ENCODE results near the gene FXYD6. TPM values are rescaled to one million over a fixed set of nuclear protein-coding genes. Genes with fewer than 3 reads are reported as not detected.

FXYD6 gene
- total RNA-seq, 4 donors from 2014 or later, result 4.8 to 15.9 (median 9.5) TPM

- no peaks in the 10 kb centered on the region for H3K9me3 ChIP-seq
- no peak for TF ChIP-seq POLR2A (IDR thresholded peaks at IDR 0.05)
- no peak for TF ChIP-seq EP300 (IDR thresholded peaks at IDR 0.05)
- no peak for TF ChIP-seq POLR2AphosphoS5 (IDR thresholded peaks at IDR 0.05)
- TF ChIP-seq CTCF (IDR thresholded peaks at IDR 0.05), result no peak
- no peak overlapping the region for H3K4me3 ChIP-seq
- 49% methylated on average over 10 of the region's 10 CpGs for WGBS
- no peaks in the 10 kb centered on the region for H3K36me3 ChIP-seq
- peak; percentile 47 to 48 for DNase-seq (ENCODE audit: low spot score in 2 of 2)
- H3K4me1 ChIP-seq, result peaks cover 36% of the 10 kb centered on the region
- H3K27ac ChIP-seq, result no peak overlapping the region
- H3K27me3 ChIP-seq, result peaks cover 5% of the 10 kb centered on the region
These were observed 50.3 kb downstream of the FXYD6 start for GRCh38 chr11:117826190-117826570.

GRCh38 chr11:117825538-117826189 is 50.8 kb downstream of the FXYD6 start:
- Histone ChIP-seq H3K36me3 (no peaks in the 10 kb centered on the region), H3K27me3 (peaks cover 5% of the 10 kb centered on the region), H3K9me3 (no peaks in the 10 kb centered on the region), H3K27ac (no peak overlapping the region), H3K4me3 (no peak overlapping the region), H3K4me1 (peaks cover 36% of the 10 kb centered on the region)
- no peak for TF ChIP-seq EP300 (IDR thresholded peaks at IDR 0.05)
- no peak for TF ChIP-seq POLR2AphosphoS5 (IDR thresholded peaks at IDR 0.05)
- no peak for TF ChIP-seq CTCF (IDR thresholded peaks at IDR 0.05)
- no peak for TF ChIP-seq POLR2A (IDR thresholded peaks at IDR 0.05)
- peak; percentile 40 to 44 for DNase-seq (ENCODE audit: low spot score in 2 of 2)
- 96% methylated on average over 7 of the region's 8 CpGs for WGBS

- TF ChIP-seq CTCF (IDR thresholded peaks at IDR 0.05) (no peak), POLR2AphosphoS5 (IDR thresholded peaks at IDR 0.05) (no peak), POLR2A (IDR thresholded peaks at IDR 0.05) (no peak), EP300 (IDR thresholded peaks at IDR 0.05) (no peak)
- H3K27ac ChIP-seq, result peak within 1 kb of the TSS; percentile 58
- DNase-seq (ENCODE audit: low spot score in 2 of 2), result peak; percentile 61 to 81
- H3K27me3 ChIP-seq, result peaks cover 5% of the 10 kb centered on the region
- H3K4me3 ChIP-seq, result no peak within 1 kb of the TSS
- peaks cover 36% of the 10 kb centered on the region for H3K4me1 ChIP-seq
- no peaks in the 10 kb centered on the region for H3K9me3 ChIP-seq
- H3K36me3 ChIP-seq, result no peaks in the 10 kb centered on the region
- 55% methylated on average over 19 of the region's 22 CpGs for WGBS
These were observed 51.6 kb downstream of the FXYD6 start, which contains the start of gene FXYD2 for GRCh38 chr11:117824571-117825537. Gene FXYD2 (minus strand): TSS chr11:117824744. CDS start chr11:117824678, 66 bp downstream.

- TF ChIP-seq POLR2AphosphoS5 (IDR thresholded peaks at IDR 0.05) (no peak), CTCF (IDR thresholded peaks at IDR 0.05) (no peak), POLR2A (IDR thresholded peaks at IDR 0.05) (no peak), EP300 (IDR thresholded peaks at IDR 0.05) (no peak)
- WGBS, result 46% methylated on average over 13 of the region's 13 CpGs
- peak overlapping the region; percentile 58 for H3K27ac ChIP-seq
- H3K9me3 ChIP-seq, result no peaks in the 10 kb centered on the region
- no peak overlapping the region for H3K4me3 ChIP-seq
- H3K4me1 ChIP-seq, result peaks cover 34% of the 10 kb centered on the region
- H3K36me3 ChIP-seq, result no peaks in the 10 kb centered on the region
- peak; percentile 73 to 79 for DNase-seq (ENCODE audit: low spot score in 2 of 2)
- H3K27me3 ChIP-seq, result peaks cover 5% of the 10 kb centered on the region
These were observed 52.5 kb downstream of the FXYD6 start for GRCh38 chr11:117823946-117824420.
